NCI-H748 treated with DMSO at 0.1 percent for 48 hours (cell line): ENCODE measurements around the gene DEFB126.
"Not testable (repeated sequence)": the region's sequence is repeated elsewhere in the genome, so short reads cannot be mapped to it uniquely, and the experiment has no call there.

Source experiments
- DNase-seq: peaks from one replicate; lab custom pipeline; 2025; lab: John Stamatoyannopoulos, UW

The DEFB126 gene, protein sequence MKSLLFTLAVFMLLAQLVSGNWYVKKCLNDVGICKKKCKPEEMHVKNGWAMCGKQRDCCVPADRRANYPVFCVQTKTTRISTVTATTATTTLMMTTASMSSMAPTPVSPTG

DNA sequence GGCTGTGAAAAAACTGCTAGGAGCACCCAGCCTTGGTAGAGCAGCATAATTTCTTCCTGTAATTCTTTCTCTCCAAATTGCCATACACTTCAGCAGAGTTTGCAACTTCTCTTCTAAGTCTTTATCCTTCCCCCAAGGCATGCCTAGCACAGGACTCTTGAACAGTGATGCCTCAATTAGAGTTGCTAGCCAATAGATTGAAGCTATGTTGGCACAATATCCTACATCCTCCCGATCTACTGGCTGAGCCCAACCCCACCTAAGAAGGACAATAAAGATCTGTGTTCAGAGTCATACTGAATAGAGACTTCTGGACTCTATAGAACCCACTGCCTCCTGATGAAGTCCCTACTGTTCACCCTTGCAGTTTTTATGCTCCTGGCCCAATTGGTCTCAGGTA lies at the start of gene DEFB126:
DEFB126 (plus strand) TSS at position 301 of the 400 bp plus-strand sequence; CDS start at position 340, 39 bp downstream.
- DNase-seq = no peak

DNA sequence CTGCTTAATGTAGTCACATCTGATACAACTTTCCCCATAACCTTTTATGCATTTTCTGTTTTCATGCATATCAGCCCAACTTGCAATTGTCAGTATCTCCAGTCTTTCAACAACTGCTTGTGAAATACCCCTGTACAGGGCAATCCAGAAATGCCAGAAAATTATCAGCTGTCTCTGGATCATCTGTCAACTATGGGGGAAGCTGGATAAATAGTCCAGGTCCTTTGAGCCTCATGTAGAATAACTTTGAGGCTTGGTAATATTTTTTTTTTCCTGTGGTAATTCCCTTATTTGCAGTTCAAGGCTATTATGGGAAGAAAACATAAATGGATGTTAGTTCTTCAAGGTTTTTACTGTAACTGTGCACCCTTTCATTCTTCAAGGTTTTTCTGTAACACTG lies 48.7 kb upstream of the DEFB126 start:
- no peak for DNase-seq

DNA sequence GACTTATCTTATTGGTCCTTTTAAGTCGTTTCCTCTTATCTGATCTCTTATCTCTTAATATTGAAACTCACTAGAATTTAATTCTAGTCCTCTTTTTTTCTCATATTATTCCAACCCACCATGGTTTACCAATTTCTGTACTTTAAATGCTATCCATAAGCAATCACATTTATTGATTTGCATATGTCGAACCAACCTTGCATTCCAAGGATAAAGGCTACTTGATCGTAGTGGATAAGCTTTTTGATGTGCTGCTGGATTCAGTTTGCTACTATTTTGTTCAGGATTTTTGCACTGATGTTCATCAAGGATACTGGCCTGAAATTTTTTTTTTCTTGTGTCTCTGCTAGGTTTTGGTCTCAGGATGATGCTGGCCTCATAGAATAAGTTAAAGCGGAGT lies 47.2 kb upstream of the DEFB126 start:
- no peak for DNase-seq

DNA sequence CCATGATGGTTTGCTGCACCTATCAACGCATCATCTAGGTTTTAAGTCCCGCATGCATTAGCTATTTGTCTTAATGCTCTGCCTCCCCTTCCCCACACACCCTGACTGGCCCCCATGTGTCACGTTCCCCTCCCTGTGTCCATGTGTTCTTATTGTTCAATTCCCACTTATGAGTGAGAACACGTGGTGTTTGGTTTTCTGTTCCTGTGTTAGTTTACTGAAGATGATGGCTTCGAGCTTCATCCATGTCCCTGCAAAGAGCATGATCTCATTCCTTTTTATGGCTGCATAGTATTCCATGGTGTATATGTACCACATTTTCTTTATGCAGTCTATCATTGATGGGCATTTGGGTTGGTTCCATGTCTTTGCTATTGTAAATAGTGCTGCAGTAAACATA lies 44.7 kb upstream of the DEFB126 start:
- not testable (repeated sequence) for DNase-seq

DNA sequence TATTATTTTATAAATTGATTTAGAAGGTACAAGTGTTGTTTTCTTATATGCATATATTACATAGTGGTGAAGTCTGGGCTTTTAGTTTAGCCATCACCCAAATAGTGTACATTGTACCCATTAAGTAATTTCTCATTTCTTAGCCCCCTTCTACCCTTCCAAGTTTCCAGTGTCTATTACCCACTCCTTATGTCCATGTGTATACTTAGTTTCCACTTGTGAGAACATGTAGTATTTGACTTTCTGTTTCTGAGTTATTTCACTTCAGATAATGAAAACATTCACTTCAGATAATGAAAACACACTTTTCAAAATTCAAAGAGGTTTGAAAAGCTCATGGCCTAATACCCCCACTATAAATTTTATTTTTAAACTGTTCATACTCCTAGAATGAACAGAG lies 40.4 kb upstream of the DEFB126 start:
- no peak for DNase-seq

DNA sequence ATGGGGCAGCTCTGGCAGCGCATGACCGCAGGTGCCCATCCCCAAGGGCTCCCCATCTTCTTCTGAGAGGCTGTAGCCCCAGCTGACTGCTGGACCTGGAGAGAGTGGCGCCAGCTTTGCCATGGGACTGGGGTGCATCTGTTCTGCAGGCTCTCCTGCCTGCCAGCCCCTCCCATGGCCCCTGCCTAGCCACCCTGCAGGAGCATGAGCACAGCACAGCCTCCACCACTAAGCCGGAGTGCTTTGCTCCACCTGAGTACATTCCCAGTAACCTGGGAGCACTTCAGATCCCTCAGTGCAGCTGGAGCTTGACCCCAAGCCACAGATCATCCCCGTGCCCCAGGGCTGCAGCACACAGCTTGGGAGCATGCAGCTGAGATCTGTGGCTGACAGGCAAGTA lies 38.9 kb upstream of the DEFB126 start:
- DNase-seq = no peak

DNA sequence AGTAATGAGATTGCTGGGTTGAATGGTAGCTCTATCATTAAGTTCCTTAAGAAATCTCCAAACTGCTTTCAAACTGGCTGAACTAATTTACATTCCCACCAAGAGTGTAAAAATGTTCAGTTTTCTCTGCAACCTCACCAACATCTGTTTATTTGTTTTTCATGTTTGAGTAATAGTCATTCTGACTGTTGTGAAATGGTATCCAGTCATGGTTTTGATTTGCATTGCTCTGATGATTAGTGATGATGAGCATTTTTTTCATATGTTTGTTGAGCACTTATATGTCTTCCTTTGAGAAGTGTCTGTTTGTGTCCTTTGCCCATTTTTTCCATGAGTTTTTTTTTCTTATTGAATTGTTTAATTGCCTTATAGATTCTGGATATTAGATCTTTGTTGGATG lies 30.0 kb upstream of the DEFB126 start:
- no peak for DNase-seq

DNA sequence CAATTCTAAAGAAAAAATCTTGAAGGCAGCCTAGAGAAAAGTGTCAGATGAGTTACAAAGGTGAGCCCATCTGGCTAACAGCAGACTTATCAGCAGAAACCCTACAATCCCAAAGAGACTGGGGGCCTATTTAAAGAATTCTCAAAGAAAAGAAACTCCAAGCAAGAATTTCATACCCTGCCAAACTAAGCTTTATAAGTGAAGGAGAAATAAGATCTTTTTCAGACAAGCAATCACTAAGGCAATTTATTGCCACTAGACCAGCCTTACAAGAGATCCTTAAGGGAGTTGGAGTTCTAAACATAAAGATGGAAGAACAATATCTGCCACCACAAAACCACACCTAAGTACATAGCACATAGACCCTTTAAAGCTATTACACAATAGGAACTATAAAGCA lies 24.9 kb upstream of the DEFB126 start:
- no peak for DNase-seq

DNA sequence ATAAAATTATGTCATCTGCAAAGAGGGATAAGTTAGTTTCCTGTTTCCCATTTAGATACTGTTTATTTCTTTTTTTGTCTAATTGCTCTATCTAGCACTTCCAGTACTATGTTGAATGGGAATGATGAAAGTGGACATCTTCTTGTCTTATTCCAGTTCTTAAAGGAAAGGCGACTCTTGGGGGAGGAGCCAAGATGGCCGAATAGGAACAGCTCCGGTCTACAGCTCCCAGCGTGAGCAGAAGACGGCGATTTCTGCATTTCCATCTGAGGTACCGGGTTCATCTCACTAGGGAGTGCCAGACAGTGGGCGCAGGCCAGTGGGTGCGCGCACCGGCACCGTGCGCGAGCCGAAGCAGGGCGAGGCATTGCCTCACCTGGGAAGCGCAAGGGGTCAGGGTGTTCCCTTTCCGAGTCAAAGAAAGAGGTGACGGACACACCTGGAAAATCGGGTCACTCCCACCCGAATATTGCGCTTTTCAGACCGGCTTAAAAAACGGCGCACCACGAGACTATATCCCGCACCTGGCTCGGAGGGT lies 12.5 kb upstream of the DEFB126 start:
- DNase-seq = peak; percentile 62

DNA sequence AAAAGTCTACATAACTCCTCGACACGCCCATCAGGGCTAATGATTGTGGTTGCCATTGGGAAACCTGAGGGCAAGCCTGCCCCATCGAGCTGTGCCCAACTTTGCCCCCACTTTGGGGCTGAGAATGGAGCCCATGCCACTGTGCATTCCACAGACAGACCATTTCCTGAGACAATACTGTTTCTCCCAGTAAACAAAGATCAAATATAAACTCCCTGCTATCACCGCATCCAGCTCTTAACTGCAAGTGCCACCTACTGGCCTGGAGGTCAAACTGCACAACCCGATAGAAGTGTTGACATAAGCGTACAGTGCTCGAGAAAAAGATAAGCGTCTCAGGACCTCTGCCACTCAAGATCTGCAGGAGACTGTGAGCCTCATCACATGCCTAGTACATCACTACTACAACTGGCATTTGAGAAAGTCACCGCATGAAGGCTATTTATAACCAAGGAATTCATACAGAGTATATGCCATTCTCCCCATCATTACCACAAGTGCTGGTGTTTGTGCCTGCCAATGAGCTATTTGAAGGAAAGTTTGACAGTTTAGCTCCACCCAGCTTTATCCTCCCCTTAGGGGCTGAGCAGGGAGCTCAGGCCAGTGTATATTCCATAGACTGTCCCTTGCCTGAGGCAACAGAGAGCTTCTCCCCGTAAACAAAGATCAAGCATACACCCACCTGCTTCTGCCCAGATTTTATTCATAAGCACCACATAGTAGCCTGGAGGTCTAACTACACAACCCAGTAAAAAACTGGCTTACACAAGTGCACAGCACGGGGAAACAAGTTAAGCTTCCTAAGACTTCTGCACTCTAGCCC lies 4.5 kb upstream of the DEFB126 start:
- DNase-seq = peak; percentile 86

DNA sequence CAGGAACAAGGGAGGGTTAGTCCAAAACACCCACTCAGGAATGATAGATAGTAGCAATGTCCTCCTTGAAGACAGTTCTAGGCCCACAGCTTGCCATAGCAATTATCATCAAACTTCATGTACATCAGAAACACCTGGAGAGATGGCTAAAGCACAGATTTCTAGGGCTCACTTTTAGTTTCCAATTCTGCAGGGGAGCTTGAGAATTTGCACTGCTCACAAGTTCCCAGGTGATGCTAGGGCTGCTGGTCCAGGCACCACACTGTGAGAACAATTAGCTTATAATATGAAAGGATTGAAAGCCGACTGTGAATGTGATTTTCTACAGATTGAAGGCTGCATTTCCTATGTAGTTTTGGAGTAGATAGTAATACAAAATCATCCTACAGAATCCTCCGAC lies 3.5 kb downstream of the DEFB126 start:
- DNase-seq = no peak

DNA sequence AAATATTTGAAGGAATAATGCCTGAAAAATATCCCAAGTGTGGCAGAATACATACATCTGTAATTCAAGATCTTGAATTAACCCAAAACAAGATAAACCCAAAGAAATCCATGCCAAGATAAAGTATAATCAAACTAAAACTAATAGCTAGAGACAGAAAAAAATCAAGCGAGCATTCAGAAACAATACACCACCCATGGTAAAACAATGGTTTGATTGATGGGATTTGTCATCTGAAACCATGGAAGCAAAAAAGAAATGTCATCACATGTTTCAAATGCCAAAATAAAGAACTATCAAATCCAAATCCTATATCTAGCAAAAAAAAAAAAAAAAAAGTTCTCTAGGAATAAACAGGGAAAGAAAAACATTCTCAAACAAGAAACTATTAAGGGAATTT lies 9.7 kb downstream of the DEFB126 start:
- DNase-seq = no peak

DNA sequence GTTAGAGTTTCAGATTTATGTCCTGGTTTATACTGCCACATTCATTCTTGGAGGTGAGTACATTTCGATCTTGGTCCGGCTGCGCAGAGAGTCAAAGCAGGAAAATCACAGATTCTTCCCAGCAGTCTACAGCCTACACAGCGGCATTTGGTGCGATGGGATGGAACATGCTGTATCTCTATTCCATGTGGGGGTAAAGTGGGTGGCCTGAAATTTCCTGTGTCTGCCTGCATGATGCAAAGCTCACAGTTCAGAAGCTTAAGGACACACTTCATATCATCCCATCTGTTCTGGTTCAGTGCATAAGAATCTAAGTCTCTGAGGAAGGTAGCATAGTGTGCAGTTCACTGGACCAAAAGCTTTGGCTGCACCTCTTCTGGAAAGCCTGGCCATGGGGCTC lies 14.8 kb downstream of the DEFB126 start, which contains the start of gene DEFB127:
DEFB127 (plus strand) TSS at position 301 of the 400 bp plus-strand sequence; CDS start at position 392, 91 bp downstream.
- DNase-seq = no peak

DNA sequence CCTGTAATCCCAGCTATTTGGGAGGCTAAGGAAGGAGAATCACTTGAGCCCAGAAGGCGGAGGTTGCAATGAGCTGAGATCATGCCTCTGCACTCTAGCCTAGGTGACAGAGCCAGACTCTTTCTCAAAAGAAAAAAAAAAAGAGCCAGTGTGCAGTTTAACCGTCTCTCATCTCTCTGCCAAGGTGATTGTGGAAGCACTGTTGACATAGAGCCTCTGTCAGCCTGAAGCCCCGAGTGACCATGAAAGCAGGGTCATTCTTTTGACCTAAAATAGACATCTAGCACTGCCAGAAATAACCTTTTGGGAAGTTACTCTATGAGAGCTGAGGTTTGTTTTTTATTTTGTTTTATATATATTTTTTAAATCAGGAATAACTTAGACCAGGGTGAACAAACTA lies 22.2 kb downstream of the DEFB126 start:
- no peak for DNase-seq

DNA sequence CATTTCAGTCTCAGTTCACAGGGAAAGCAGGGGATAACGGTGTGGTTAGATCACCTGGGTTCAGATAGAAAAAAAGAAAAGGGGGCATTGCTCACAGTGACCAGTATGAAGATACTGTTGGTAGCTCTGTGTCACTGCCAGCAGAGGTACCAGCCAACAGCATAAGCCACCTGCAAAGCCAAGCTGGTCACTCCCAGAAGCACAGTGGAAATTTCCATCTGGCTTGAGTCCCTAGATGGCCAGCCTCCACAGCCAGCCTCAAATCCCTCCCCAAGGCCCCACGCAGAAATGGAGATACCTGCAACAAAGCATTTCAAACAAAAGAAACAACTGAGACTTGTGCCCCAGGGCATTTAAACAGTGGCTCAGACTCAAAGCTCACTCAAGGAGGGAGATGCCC lies 26.5 kb downstream of the DEFB126 start:
- no peak for DNase-seq

DNA sequence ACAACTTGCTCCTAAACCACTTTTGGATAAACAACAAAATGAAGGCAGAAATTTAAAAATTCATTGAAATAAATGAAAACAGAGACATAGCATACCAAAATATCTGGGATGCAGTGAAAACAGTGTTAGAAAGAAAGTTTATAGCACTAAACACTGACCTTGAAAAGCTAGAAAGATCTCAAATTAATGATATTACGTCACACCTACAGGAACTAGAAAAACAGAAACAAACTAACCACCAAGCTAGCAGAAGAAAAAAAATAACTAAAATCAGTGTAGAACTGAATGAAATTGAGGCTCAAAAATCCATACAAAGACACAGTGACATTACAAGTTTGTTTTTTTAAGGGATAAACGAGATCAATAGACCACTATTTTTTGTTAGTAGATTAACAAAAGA lies 41.9 kb downstream of the DEFB126 start:
- DNase-seq = no peak

DNA sequence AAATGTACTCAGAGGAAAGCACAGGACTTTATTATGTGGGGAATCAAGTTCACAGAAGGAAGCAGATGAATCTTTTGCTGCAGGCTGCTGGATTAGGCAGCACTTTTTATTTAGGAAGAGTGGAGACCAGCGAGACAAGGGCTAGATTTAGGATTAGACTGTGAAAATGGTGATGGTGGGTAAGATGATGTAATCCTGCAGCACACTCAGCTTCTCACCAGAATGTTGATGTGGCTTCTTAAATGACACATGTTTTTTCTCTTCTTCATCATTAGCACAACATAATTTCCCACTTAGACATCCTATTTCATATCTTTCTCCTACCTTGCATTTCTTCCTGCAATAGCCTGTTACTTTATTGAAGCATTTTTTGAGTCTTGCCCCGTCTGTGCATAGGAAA lies 45.3 kb downstream of the DEFB126 start:
- no peak for DNase-seq

DNA sequence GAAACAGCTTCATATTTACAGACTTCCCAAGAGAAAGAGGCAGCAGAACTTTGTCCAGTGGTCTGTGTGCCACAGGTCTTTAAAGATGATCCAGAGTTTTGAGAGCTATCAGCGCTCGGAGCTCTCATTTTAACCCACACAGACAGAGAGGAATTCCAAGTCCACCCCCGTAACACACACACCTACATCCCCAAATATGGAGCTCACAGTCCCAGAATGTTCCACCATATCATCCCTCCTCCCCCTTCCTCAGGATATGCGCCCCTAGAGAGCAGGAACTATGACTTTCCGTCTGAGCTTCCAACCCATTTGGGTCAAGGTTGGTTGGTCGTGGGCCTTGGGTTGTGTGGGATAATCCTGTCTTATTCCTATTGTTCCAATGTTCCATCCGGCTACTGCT lies 47.2 kb downstream of the DEFB126 start, which contains the start of gene DEFB128:
DEFB128 (minus strand) TSS at position 101 of the 400 bp plus-strand sequence; CDS start at position 13, 88 bp downstream.
- DNase-seq = no peak
